DMS53 (cell line): Measurements from ENCODE around the gene SCG5.
"Not testable (repeated sequence)": the region's sequence is repeated elsewhere in the genome, so short reads cannot be mapped to it uniquely, and the experiment has no call there.

Experiments used
- DNase-seq: peaks from one replicate; lab custom pipeline; 2025; lab: John Stamatoyannopoulos, UW

The SCG5 gene, protein sequence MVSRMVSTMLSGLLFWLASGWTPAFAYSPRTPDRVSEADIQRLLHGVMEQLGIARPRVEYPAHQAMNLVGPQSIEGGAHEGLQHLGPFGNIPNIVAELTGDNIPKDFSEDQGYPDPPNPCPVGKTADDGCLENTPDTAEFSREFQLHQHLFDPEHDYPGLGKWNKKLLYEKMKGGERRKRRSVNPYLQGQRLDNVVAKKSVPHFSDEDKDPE

DNA sequence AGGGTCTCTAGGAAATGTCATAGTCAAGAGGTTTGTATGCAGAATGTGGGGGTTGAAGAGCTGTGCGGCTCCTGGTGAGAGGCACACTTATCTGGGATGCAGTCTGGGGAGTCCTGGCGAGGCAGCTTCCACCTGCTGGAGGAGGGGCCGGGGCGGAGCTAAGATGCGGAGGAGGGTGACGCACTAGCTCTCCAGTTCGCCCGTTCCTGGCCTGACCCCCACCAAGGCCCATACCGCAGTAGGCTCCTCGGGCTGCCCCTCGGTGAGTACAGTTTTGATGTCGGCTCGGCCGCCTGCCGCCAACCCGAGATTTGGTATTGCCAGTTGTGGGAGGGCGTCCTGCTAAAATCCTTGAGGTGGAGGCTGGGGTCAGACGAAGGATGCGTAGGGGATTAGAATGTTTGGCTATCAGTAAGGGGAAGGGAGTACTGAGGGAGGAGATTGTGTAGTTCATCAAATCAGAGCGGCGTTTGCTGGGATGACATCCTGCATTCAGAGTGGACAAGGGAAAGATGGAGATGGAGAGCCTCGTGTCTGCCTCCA lies at the start of gene SCG5:
Gene SCG5, plus strand, starts transcription at position 194 of the 543 bp plus-strand sequence. CDS start 1,883 bp downstream, outside the sequence.
- DNase-seq, result peak; percentile 92

DNA sequence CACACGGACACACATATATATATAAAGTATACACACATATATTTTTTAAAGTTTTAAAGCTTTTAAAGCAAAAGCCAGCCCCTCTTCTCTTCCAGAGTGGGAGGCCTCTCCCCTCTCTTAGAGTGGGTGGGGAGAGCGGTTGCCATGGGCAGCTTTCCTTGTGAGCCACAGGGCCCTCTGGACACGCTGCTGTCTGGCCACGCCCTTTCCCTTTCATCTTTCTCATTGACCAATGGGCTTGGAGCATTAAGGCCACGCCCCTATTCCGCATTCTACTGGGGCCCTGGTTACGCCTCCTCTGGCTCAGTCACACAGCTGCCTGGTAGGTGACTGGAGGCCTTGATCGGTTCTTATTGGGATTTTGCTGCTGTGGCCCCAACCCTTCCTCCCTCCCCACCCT lies 48.4 kb upstream of the SCG5 start, which contains the start of gene GOLGA8N:
Gene GOLGA8N, plus strand, starts transcription at position 306 of the 400 bp plus-strand sequence.
- DNase-seq, result not testable (repeated sequence)

DNA sequence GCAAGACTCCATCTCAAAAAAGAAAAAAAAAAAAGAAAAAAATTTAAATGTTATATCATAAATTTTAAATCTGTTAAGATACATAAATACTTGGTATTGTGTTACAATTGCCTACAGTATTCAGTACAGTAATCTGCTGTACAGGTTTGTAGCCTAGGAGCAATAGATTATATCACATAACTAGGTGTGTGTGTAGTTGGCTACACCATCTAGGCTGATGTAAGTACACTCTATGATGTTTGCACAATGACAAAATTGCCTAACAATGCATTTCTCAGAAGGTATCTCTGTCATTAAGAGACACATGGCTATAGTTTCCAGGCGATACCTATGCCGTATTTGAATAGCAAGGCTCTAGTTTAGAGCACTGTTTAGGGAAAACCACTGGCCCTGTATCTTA lies 32.0 kb upstream of the SCG5 start:
- not testable (repeated sequence) for DNase-seq

DNA sequence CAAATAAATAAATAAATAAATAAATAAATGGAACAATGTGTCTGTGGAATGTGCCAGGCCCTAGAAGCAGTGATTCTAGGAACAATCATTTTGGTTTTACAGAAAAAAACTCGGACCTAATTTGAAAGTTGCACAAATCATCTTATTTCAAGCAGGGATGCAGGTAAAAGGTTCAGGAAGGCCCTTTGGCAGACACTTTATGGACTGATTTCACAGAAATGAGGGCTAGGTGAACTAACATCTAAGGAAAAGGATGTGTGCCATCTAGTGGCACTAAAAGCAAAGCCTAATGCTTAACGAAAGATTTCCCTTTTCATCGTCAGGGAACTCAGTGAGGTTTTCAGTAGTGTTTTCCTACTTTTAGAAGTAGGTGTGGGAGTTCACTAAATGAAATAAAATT lies 30.8 kb upstream of the SCG5 start:
- DNase-seq, result not testable (repeated sequence)

DNA sequence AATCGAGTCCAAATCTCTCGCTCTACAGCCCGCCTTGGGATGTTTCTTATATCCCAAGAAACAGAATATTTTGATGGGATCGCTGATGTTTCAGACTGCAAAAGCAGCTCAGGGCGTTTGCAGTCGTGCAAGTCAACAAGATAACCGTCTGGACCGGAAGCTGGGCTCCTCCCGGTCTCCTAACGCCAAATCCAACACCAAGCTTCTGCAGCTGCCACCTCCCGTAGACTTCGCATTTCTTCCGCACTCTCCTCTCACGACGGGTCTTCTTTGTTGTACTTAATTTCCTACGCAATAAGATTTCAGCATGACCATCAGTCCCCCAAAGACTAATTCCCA lies 26.8 kb upstream of the SCG5 start:
- not testable (repeated sequence) for DNase-seq

DNA sequence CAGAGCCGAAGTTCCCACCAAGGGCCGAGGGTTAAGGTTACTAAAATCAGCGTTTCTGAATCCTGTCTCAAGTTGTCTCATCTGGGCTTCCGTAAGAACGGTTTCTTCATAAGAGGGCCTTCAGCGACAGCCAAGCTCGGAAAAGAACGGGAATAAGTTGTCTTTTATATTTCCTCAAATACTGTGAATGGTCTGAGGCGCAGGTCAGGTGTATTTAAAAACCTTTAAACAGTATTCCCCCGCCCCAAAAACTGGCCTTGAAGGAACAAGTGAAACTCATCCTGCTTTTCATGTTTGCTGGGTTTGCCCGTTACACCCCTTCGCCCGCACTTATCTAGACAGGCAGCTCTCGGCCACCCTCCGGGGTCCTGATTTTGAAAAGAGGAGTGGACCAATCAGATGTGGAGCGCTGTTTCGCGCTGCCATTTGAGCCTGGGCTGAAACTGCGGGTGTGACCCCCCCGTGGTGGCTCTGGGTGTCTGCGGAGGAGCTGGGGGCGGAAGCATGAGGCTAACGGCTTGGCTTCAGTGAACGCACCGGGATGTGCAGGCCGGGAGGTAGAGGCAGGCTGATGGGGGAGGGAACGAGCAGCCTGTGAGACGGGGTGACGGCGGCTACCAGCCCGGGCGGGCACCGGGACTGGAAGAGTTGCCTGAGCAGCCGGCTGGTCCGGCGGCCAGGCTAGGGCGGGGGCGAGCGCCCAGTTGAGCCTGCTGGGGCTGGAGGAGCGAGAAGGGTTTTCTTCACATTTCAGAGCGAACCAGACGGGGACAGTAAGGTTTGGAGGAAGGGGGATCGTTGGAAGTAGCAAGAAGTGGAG lies 26.2 kb upstream of the SCG5 start, which contains the start of gene ARHGAP11A:
Gene ARHGAP11A, plus strand, starts transcription at position 454 of the 820 bp plus-strand sequence. CDS start 708 bp downstream, outside the sequence.
- not testable (repeated sequence) for DNase-seq

DNA sequence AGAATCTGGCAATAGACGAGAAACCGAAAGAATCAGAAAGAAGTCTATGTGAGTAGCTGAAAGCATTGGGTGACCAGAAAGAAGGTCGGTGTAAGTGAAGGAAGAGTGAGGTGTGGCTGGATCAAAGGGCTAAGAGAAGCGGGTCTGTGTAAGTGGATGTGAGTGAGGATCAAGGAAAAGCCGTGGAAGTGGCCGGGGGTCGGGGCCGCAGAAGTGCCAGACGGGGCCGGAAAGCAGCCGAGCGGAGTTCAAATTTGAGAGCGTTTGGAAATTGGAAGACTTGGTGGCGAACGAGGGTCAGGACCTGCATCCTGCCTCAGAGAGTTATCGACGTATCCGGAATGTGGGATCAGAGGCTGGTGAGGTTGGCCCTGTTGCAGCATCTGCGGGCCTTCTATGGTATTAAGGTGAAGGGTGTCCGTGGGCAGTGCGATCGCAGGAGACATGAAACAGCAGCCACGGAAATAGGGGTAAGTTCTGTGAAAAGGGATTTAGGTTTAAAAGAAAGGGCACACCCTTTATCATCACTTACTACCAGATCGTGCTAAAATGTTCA lies 25.6 kb upstream of the SCG5 start:
- DNase-seq, result not testable (repeated sequence)

DNA sequence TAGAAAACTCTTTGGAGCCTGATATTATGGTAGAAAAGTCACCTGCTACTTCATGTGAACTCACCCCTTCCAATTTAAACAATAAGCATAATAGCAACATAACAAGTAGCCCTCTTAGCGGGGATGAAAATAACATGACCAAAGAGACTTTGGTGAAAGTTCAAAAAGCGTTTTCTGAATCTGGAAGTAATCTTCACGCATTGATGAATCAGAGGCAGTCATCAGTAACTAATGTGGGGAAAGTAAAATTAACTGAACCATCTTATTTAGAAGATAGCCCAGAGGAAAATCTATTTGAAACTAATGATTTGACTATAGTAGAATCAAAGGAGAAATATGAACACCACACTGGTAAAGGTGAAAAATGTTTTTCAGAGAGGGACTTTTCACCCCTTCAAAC lies 5.1 kb upstream of the SCG5 start:
- DNase-seq, result no peak

DNA sequence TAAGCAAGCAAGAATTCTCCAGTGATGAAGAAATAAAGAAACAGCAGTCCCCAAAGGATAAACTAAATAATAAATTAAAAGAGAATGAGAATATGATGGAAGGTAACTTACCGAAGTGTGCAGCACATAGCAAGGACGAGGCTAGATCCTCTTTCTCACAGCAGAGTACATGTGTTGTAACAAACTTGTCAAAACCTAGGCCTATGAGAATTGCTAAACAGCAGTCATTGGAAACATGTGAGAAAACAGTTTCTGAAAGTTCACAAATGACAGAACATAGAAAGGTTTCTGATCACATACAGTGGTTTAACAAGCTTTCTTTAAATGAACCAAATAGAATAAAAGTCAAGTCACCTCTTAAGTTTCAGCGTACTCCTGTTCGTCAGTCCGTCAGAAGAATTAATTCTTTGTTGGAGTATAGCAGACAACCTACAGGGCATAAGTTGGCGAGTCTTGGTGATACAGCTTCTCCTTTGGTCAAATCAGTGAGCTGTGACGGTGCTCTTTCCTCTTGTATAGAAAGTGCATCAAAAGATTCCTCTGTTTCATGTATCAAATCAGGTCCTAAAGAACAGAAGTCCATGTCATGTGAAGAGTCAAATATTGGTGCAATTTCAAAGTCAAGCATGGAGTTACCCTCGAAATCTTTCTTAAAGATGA lies 4.5 kb upstream of the SCG5 start:
- DNase-seq, result no peak

DNA sequence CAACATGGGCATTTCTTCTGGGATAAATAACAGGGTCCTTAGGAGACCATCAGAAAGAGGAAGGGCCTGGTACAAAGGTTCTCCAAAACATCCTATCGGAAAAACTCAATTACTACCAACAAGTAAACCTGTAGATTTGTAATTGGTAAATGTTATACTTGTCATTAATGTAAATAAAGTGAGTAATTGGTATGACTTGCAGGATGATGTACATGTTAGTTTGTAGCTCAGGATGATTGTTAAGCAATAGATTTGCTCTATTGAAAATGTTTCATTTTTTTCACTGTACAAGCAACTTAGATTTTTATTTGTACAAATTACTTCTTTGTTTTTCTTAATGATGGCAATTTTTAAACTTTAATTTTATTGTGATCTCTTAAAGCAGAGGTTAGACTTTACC lies 3.8 kb upstream of the SCG5 start:
- DNase-seq, result no peak

DNA sequence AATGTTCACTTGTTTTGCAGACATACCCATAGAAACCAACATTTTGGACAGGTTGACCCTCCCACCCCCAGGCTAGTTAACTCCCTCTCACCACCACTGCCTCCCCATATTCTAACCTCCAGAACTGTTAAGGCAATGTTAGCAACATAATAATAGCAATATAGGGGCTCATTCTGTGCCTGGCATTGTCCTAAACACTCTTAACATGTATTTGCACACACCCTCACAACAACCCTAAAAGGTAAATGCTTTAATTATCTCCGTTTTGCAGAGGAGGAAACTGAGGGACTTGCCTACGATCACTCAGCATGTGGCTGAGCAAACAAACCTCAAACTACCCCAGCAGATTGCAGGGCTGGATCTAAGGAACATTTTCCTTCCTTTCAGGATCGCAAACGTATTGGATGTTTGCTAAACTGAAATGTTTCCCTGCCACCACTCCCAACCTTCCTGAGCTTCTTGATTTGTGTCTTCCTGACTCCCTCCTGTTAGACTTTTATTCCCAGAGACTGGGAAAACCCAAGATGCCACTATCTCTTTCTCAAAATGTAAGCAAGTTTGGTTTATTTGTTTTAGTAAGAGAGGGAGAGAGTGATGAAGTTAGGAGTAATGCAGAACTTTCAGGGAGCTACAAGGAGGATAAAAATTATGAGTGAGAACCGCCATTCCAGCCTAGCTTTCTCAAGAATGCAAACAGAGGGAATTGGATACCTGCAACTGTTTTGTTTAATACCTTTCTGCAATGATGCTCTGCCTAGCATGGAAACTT lies 1.3 kb downstream of the SCG5 start:
- no peak for DNase-seq

DNA sequence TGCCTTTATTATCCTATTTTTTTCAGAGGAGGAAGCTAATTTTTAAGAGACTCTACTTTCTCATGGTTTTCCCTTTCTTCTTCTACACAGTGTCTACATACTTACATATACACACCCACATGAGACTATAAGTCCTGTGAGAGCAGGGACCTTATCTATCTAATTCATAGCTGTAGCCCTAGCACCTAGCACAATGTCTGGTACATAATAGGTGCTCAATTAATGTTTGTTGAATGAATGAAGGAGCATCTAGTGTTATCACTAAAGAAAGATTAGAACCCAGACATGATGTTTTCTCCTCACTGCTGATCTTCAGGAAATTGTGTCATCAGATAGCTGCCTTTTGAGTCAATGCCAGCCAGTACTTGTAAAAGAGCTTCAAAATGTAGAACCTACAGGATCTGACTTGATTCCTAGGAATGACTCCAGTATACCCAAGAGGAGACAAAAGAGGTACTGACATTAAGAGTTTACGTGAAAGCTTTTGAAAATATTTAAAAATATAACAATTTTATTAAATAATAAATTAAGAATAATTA lies 2.5 kb downstream of the SCG5 start:
- no peak for DNase-seq

DNA sequence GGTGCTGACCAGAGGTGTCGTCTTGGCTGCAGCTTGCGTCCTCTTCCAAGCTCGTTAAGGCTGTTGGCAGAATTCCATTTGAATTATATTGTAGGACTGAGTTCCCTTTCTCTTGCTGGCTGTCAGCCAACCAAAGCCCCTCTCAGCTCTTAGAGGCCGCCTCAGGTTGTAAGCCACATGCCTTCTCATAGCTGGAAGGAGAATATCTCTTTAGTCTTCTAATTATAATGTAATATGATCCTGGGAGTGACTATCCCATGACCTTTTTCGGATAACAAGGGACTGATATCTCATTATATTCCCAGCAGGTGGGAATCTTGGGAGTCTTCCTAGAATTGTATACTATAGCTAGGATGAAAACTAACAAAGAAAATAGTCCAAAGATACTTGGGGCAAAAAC lies 4.8 kb downstream of the SCG5 start:
- DNase-seq, result no peak

DNA sequence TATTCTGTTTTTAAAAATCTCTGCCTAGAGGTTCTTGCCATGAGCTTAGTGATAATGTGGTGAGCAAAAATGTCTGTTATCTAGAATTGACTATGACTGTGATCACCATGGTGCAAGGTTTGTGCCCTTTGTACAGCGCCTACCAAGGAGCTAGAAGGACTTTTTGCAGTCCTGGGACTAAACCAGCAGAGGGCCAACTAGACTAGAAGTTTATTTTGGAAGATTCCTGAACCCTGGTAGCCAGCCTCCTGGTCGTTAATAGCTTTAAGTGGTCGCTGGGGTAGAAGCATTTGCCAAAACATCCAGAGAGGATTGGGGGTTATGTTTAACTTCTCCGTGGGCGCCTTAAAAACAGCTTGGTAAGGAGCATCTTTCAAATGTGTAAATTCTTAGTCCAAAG lies 7.8 kb downstream of the SCG5 start:
- peak; percentile 8 for DNase-seq

DNA sequence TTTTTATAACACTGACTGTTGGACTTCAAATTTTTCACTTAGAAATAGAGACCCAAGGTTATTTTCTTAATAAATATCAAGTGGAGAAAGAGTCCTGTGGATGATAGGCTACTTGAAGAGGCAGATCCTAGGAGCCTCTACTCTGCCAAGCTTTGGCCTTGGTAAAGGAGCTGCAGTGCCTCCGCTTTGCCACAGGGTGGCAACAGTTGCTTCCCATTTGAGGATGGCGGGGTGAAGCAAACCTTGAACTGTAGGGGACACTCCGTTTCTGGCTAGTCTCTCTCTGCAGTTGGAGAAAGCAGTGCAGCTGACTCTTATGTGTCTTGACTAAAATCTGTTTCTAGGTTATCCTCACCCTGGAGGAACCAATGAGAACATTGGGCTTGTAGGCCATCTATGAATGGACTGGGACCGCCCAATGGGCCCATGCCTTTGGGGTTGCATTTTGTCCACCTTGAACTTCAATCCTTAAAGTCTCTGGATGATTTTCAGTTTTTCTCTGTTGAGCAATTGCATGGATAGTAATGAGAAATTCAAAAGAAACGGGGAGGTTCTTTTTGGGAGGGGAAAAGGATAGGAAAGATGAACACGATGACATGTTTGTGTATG lies 9.8 kb downstream of the SCG5 start:
- DNase-seq, result peak; percentile 69

DNA sequence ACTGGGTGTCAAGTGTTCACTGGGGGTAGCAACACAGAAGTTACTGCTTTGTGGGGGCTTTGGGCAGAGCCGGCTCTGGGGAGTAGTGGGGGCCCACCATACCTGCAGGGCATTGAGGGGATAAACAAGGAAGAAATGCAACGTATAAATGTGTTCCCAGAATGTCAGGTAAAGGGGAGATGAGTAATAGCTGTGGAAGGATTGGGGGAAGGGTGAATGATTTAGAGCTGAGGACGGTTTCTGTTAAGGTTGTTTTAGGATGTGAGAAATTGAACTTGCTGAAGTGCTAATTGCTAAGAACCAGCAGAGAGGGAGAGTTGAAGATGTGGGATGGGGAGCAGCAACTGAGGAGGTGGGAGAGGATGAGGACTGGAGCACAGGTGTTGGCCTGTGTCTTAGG lies 10.7 kb downstream of the SCG5 start:
- DNase-seq, result no peak

DNA sequence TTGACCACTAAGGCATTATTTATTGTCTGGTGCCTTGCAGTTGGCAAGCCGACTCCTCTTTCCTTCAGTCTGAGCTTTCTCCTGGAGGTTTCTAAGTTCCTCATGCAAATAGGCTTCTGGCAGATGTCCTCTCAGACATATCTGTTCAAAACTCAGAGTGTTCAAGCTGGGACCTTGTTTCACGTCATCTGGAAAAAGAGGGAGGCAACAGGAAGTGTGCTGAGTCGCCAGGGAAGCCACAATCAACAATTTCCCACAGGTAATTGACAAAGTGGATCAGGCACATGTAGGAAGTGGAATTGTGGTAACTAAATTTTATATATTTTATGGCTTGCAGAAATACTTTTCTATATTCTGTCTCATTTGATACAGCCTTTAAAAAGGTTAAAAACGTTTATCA lies 14.6 kb downstream of the SCG5 start:
- DNase-seq, result no peak

DNA sequence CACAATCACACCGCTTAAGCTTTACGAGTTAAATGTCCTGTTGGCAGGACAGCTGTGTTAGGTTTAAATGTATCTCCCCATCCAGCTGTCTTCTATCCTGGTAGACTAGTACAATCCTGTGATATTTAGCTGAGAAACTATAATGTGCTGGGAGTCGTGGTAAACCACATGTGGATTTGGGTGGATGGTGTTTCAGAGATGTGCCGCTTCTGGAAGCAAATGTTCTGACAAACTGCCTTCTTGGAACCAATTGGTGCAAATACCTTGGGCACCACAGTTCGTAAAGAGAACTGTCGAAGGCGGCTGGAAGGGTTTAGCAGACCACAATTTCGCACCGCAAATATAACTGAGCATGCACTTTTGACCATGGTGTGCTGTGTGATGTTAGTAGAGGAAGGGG lies 15.0 kb downstream of the SCG5 start:
- no peak for DNase-seq

DNA sequence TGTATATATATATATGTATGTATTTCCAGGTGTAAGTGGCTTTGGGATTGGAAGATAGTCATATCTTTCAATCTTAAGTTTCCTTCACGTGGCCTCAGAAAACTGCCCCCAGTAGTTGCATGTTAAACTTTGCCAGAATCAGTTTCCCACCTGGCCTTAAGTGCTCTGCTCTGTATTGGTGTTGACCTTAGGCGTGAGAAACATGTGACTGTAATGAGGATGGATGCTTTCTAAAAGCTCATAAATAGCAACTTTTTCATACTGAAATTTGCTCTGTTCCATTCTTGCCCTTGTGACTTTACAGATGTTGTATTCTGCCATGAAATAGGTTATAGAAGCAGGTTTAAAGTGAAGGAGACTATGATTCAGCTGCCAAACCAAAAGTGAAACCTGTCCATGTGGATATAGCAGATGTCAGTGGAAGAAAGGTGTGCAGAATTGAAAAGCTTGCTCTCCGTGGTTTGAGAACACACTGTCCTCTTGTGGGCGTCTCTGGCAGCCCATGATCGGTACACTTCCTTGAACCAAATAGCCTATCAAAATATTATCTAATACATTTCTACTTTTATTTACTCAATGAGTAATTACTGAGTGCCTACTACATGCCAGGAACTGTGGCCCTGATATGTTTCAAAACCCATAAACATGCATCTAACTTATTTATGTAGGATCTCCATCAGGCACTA lies 15.8 kb downstream of the SCG5 start:
- peak; percentile 54 for DNase-seq

DNA sequence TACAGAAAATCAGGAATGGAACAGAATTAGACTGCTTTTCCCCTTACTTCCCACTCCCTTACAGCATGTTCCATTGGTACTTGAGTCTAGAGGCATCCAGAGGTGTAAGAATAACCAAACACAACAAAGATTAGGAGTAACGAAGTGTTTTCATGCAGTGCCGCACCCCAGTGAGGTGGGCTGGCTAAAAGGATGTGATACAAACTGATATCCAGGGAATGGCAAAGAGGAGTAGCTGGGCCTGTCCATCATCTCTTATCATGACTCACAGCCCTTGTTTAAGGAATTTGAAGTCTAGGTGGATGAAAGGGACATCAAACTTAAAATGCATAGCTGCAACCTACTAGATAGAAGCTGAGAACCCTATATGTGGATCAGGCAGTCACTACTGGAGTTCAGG lies 16.4 kb downstream of the SCG5 start:
- no peak for DNase-seq
